K562 (cell line): ENCODE data around the gene AIG1.

Experiments
- CTCF ChIP-seq, 3 experiments: IDR thresholded peaks in 2 of 3; conservative IDR thresholded peaks in 1 of 3; 2 replicates each; pipeline ENCODE4 v1.5.1; 2011 to 2012; ENCODE audit warnings: low read length in 3 of 3, mild to moderate bottlenecking in 3 of 3, control low read depth in 2 of 3, improper control_type of control experiment in 1 of 3, inconsistent platforms in 1 of 3, low read depth in 1 of 3, mixed read lengths in 1 of 3, moderate library complexity in 1 of 3; ENCODE audit not compliant: insufficient read depth in 2 of 3
- E2F6 ChIP-seq, 2 experiments: IDR thresholded peaks; 2 replicates each; pipeline ENCODE4 v1.6.1; 2011; ENCODE audit warnings: borderline replicate concordance in 1 of 2, control low read depth in 1 of 2, low read depth in 1 of 2, low read length in 1 of 2, mild to moderate bottlenecking in 1 of 2, mixed read lengths in 1 of 2, moderate library complexity in 1 of 2; ENCODE audit not compliant: insufficient read depth in 1 of 2, insufficient read length in 1 of 2, poor library complexity in 1 of 2, severe bottlenecking in 1 of 2; ENCODE audit errors: extremely low read depth in 1 of 2
- FOXJ3 ChIP-seq: sonication (generic); formaldehyde crosslinking; IDR thresholded peaks from 2 replicates; pipeline ENCODE4 v1.4.0; 2020; ENCODE audit warnings: mild to moderate bottlenecking, missing genetic modification reagents
- HMG20A ChIP-seq: fragments of 450-650 bp; formaldehyde crosslinking; conservative IDR thresholded peaks from 2 replicates; pipeline ENCODE4 v1.4.0; 2020; ENCODE audit warnings: mild to moderate bottlenecking, mixed read lengths
- KLF16 ChIP-seq: IDR thresholded peaks from 2 replicates; pipeline ENCODE4 v1.6.1; 2016; ENCODE audit warnings: antibody characterized with exemption
- SIRT6 ChIP-seq: IDR thresholded peaks from one replicate; pipeline ENCODE4 v1.6.1; 2012; ENCODE audit warnings: low read depth, mild to moderate bottlenecking, control low read depth, inconsistent platforms, low read length, moderate library complexity
- SMAD1 ChIP-seq: fragments of 150-350 bp; IDR thresholded peaks from 2 replicates; pipeline ENCODE4 v1.6.1; 2014; ENCODE audit warnings: low read length, low read depth; ENCODE audit not compliant: partially characterized antibody
- SP2 ChIP-seq: IDR thresholded peaks from 2 replicates; pipeline ENCODE4 v1.6.1; 2011; ENCODE audit warnings: mild to moderate bottlenecking, low read depth, low read length, moderate library complexity; ENCODE audit not compliant: poor library complexity, severe bottlenecking; ENCODE audit errors: extremely low read depth
- ZBTB33 ChIP-seq: sonication (generic); formaldehyde crosslinking; IDR thresholded peaks from 2 replicates; pipeline ENCODE4 v1.8.1; 2023; ENCODE audit warnings: mild to moderate bottlenecking, missing genetic modification reagents
- ZBTB7A ChIP-seq: IDR thresholded peaks from 2 replicates; pipeline ENCODE4 v1.6.1; 2011; ENCODE audit warnings: low read depth, mild to moderate bottlenecking, low read length, moderate library complexity, borderline replicate concordance; ENCODE audit not compliant: control insufficient read depth
- ZBTB8A ChIP-seq: fragments of 450-650 bp; IDR thresholded peaks from 2 replicates; pipeline ENCODE4 v1.6.1; 2018; ENCODE audit warnings: mild to moderate bottlenecking, moderate library complexity; ENCODE audit not compliant: partially characterized antibody
- ZNF121 ChIP-seq: sonication (generic); formaldehyde crosslinking; conservative IDR thresholded peaks from 2 replicates; pipeline ENCODE4 v1.8.0; 2022; ENCODE audit warnings: missing genetic modification reagents
- ZNF174 ChIP-seq: fragments of 250-450 bp; sonication (Bioruptor Pico); IDR thresholded peaks from 2 replicates; pipeline ENCODE4 v1.4.0; 2020; ENCODE audit warnings: mild to moderate bottlenecking

- TF ChIP-seq ZNF121 (CRISPR knock-in tag): no peak
- no peak for TF ChIP-seq HMG20A
- no peak for TF ChIP-seq SIRT6
- TF ChIP-seq ZBTB8A: no peak
- no peak for TF ChIP-seq FOXJ3 (CRISPR knock-in tag)
- TF ChIP-seq SMAD1: no peak
- TF ChIP-seq CTCF (IDR thresholded peaks at IDR 0.05 in 2 of 3, conservative IDR thresholded peaks at IDR 0.05 in 1 of 3; ENCODE audit: insufficient read depth in 2 of 3, low read depth in 1 of 3, low read length in 3 of 3): peak in 1 of 3 experiments; percentile 19; a peak in 1 of 6 replicates
- no peak for TF ChIP-seq KLF16
- TF ChIP-seq E2F6 (IDR thresholded peaks at IDR 0.05; ENCODE audit: borderline replicate concordance in 1 of 2, extremely low read depth in 1 of 2, insufficient read depth in 1 of 2, insufficient read length in 1 of 2, low read depth in 1 of 2, low read length in 1 of 2, poor library complexity in 1 of 2, severe bottlenecking in 1 of 2): no peak
- TF ChIP-seq ZBTB33 (CRISPR knock-in tag): no peak
- TF ChIP-seq ZNF174 (CRISPR knock-in tag): no peak
- no peak for TF ChIP-seq SP2
- TF ChIP-seq ZBTB7A: no peak
Measured at GRCh38 chr6:143374014-143374413, 313.3 kb downstream of the AIG1 start.
